DMS153 (cell line): ENCODE measurements around the gene ABHD14A.
A peak's percentile ranks its signal among the peaks of the same experiment; 100 is the strongest.

Experiments used
- DNase-seq: peaks from one replicate; lab custom pipeline; 2025; lab: John Stamatoyannopoulos, UW

Gene ABHD14A

GRCh38 chr3:52020796-52021195 is 45.9 kb downstream of the ABHD14A start:
- no peak for DNase-seq

- DNase-seq = peak; percentile 48
Observed at GRCh38 chr3:52021489-52022268, 46.8 kb downstream of the ABHD14A start.

GRCh38 chr3:52022323-52023100 is 47.6 kb downstream of the ABHD14A start:
- DNase-seq = peak; percentile 2

- no peak for DNase-seq
Observed at GRCh38 chr3:52023101-52023770, 48.4 kb downstream of the ABHD14A start.

- DNase-seq = no peak
Observed at GRCh38 chr3:52023860-52024764, 49.2 kb downstream of the ABHD14A start.

- DNase-seq = no peak
Observed at GRCh38 chr3:52024765-52025452, 50.0 kb downstream of the ABHD14A start.

- no peak for DNase-seq
Observed at GRCh38 chr3:52025453-52025852, 50.6 kb downstream of the ABHD14A start.

- DNase-seq = no peak
Observed at GRCh38 chr3:52026041-52026440, 51.2 kb downstream of the ABHD14A start.

- no peak for DNase-seq
Observed at GRCh38 chr3:52028572-52028971, 53.7 kb downstream of the ABHD14A start.

- no peak for DNase-seq
Observed at GRCh38 chr3:52029053-52029452, 54.2 kb downstream of the ABHD14A start.

GRCh38 chr3:52029535-52029934 is 54.7 kb downstream of the ABHD14A start:
- no peak for DNase-seq
